ENCODE results near the gene FUOM. TPM values are rescaled to one million over a fixed set of nuclear protein-coding genes. Genes with fewer than 3 reads are reported as not detected.

FUOM gene
- total RNA-seq, 4 donors from 2014 or later, result 6.7 to 17.7 (median 12.5) TPM

- H3K36me3 ChIP-seq, result no peaks in the 10 kb centered on the region
- H3K4me3 ChIP-seq, result no peak overlapping the region
- TF ChIP-seq POLR2A (IDR thresholded peaks at IDR 0.05) (no peak), CTCF (IDR thresholded peaks at IDR 0.05) (no peak)
- peaks cover 0 to 7% (median 0%) of the 10 kb centered on the region in 3 donors for H3K4me1 ChIP-seq
- 27 to 32% methylated on average over 3 to 8 of the region's 16 CpGs for WGBS, 2 donors
- H3K27ac ChIP-seq, result no peak overlapping the region
- peaks cover 0 to 84% (median 0%) of the 10 kb centered on the region in 4 donors for H3K27me3 ChIP-seq
- H3K9me3 ChIP-seq, result no peaks in the 10 kb centered on the region
- DNase-seq, result no peak
- intact Hi-C loops (cut with DNase I), result no loop called here
Measured at GRCh38 chr10:133347710-133348517, 9.9 kb downstream of the FUOM start.

- intact Hi-C loops (cut with DNase I), result no loop called here
- peaks cover 0 to 94% (median 0%) of the 10 kb centered on the region in 4 donors for H3K27me3 ChIP-seq
- whole genome bisulfite sequencing, 2 donors, result 41% methylated on average over 11 of the region's 11 CpGs
Measured at GRCh38 chr10:133346413-133346812, 11.4 kb downstream of the FUOM start.

GRCh38 chr10:133344236-133344635, 13.6 kb downstream of the FUOM start:
- intact Hi-C loops (cut with DNase I), result no loop called here
- no peak for DNase-seq
- Histone ChIP-seq H3K4me3 (no peak overlapping the region), H3K27me3 (peaks cover 0 to 96% (median 0%) of the 10 kb centered on the region in 4 donors), H3K9me3 (no peaks in the 10 kb centered on the region), H3K4me1 (peaks cover 0 to 7% (median 0%) of the 10 kb centered on the region in 3 donors), H3K27ac (no peak overlapping the region), H3K36me3 (no peaks in the 10 kb centered on the region)
- TF ChIP-seq CTCF (IDR thresholded peaks at IDR 0.05) (no peak), POLR2A (IDR thresholded peaks at IDR 0.05) (no peak)
- 49 to 64% methylated on average over 5 of the region's 5 CpGs for WGBS, 2 donors

More at GRCh38 chr10:133346413-133346812, 11.4 kb downstream of the FUOM start:
- TF ChIP-seq CTCF (IDR thresholded peaks at IDR 0.05) (no peak), POLR2A (IDR thresholded peaks at IDR 0.05) (no peak)
- DNase-seq, result no peak
- Histone ChIP-seq H3K27ac (no peak overlapping the region), H3K36me3 (no peaks in the 10 kb centered on the region), H3K9me3 (no peaks in the 10 kb centered on the region), H3K4me3 (no peak overlapping the region), H3K4me1 (peaks cover 0 to 7% (median 0%) of the 10 kb centered on the region in 3 donors)

GRCh38 chr10:133343558-133343957, 14.3 kb downstream of the FUOM start:
- intact Hi-C loops (cut with DNase I), result no loop called here
- TF ChIP-seq CTCF (IDR thresholded peaks at IDR 0.05), result no peak
- TF ChIP-seq POLR2A (IDR thresholded peaks at IDR 0.05), result no peak
- no peaks in the 10 kb centered on the region for H3K9me3 ChIP-seq
- WGBS, 2 donors, result 60 to 63% methylated on average over 9 of the region's 9 CpGs
- H3K4me1 ChIP-seq, result peaks cover 0 to 7% (median 0%) of the 10 kb centered on the region in 3 donors
- no peak overlapping the region for H3K4me3 ChIP-seq
- no peak overlapping the region for H3K27ac ChIP-seq
- no peak for DNase-seq
- H3K36me3 ChIP-seq, result no peaks in the 10 kb centered on the region
- peaks cover 0 to 98% (median 0%) of the 10 kb centered on the region in 4 donors for H3K27me3 ChIP-seq

GRCh38 chr10:133342942-133343341, 14.9 kb downstream of the FUOM start:
- no peak overlapping the region for H3K4me3 ChIP-seq
- H3K36me3 ChIP-seq, result no peaks in the 10 kb centered on the region
- no peak for DNase-seq
- H3K9me3 ChIP-seq, result no peaks in the 10 kb centered on the region
- 80% methylated on average over 1 to 3 of the region's 8 CpGs for WGBS, 2 donors
- intact Hi-C loops (cut with DNase I), result no loop called here
- H3K4me1 ChIP-seq, result peaks cover 0 to 7% (median 0%) of the 10 kb centered on the region in 3 donors
- no peak for TF ChIP-seq CTCF (IDR thresholded peaks at IDR 0.05)
- no peak for TF ChIP-seq POLR2A (IDR thresholded peaks at IDR 0.05)
- no peak overlapping the region for H3K27ac ChIP-seq
- peaks cover 0 to 98% (median 0%) of the 10 kb centered on the region in 4 donors for H3K27me3 ChIP-seq
